SK-N-SH (cell line): Measurements from ENCODE around the gene ST6GALNAC6.

Experiments
- CTCF ChIP-seq: fragments of 200-600 bp; sonication (generic); IDR thresholded peaks from 2 replicates; pipeline ENCODE4 v1.6.1; 2017; ENCODE audit warnings: antibody characterized with exemption, mild to moderate bottlenecking, moderate library complexity
- FOXJ3 ChIP-seq: sonication (generic); formaldehyde crosslinking; IDR thresholded peaks from 2 replicates; pipeline ENCODE4 v1.5.1; 2020; ENCODE audit warnings: mild to moderate bottlenecking, missing genetic modification reagents
- MAX ChIP-seq: IDR thresholded peaks from 2 replicates; pipeline ENCODE4 v1.4.0; 2012; ENCODE audit warnings: low read depth
- MEF2A ChIP-seq: IDR thresholded peaks from 2 replicates; pipeline ENCODE4 v1.4.0; 2012; ENCODE audit warnings: low read depth, borderline replicate concordance
- REST ChIP-seq: IDR thresholded peaks from 2 replicates; pipeline ENCODE4 v1.6.1; 2012; ENCODE audit warnings: mild to moderate bottlenecking, low read depth, low read length, moderate library complexity
- TCF12 ChIP-seq: IDR thresholded peaks from 2 replicates; pipeline ENCODE4 v1.4.0; 2012

DNA sequence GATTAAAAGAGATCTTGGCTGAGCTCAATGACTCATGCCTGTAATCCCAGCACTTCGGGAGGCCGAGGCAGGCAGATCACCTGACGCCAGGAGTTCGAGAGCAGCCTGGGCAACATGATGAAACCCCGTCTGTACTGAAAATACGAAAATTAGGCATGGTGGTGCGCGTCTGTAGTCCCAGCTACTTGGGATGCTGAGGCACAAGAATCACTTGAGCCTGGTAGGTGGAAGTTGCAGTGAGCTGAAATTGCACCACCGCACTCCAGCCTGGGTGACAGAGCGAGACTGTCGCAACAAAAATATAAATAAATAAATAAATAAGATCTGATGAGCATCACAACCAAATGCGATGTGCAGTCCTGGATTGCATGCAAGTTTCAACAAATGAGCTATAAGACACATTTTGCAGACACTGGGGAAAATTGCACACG lies 36.2 kb downstream of the ST6GALNAC6 start:
- no peak for TF ChIP-seq MAX
- TF ChIP-seq CTCF, result no peak
- TF ChIP-seq TCF12, result no peak
- TF ChIP-seq FOXJ3 (CRISPR knock-in tag), result no peak
- TF ChIP-seq REST, result no peak
- TF ChIP-seq MEF2A, result no peak
